Hepatocyte (in vitro differentiated cells): ENCODE results near the gene PSMF1. TPM values are rescaled to one million over a fixed set of nuclear protein-coding genes. Genes with fewer than 3 reads are reported as not detected.
"Not testable (repeated sequence)": the region's sequence is repeated elsewhere in the genome, so short reads cannot be mapped to it uniquely, and the experiment has no call there.

Experiments used
- DNase-seq: peaks from one replicate; pipeline ENCODE4 v3.0.0-alpha.2; 2016; ENCODE audit warnings: low spot score
- H2AFZ ChIP-seq: fragments of 200-600 bp; sonication (generic); 2 replicates; pipeline ENCODE4 v1.6.0; 2016; ENCODE audit warnings: antibody characterized with exemption, mild to moderate bottlenecking
- H3K27ac ChIP-seq: fragments of 200-600 bp; sonication (generic); 2 replicates; pipeline ENCODE4 v1.5.1; 2016; ENCODE audit warnings: mild to moderate bottlenecking
- H3K27me3 ChIP-seq: fragments of 200-600 bp; sonication (generic); 2 replicates; pipeline ENCODE4 v1.6.1; 2016
- H3K36me3 ChIP-seq: fragments of 200-600 bp; sonication (generic); replicated peaks from 2 replicates; pipeline ENCODE4 v1.5.1; 2016; ENCODE audit warnings: low read depth; ENCODE audit not compliant: insufficient read depth
- H3K4me1 ChIP-seq: fragments of 200-600 bp; sonication (generic); 2 replicates; pipeline ENCODE4 v1.5.1; 2016; ENCODE audit warnings: mild to moderate bottlenecking, moderate library complexity; ENCODE audit not compliant: insufficient read depth
- H3K4me2 ChIP-seq: fragments of 200-600 bp; sonication (generic); 2 replicates; pipeline ENCODE4 v1.6.0; 2016
- H3K4me3 ChIP-seq: fragments of 200-600 bp; sonication (generic); 2 replicates; pipeline ENCODE4 v1.5.1; 2016; ENCODE audit warnings: mild to moderate bottlenecking
- H3K79me2 ChIP-seq: fragments of 200-600 bp; sonication (generic); 2 replicates; pipeline ENCODE4 v1.6.0; 2017; ENCODE audit warnings: mild to moderate bottlenecking
- H3K9me2 ChIP-seq: fragments of 200-600 bp; sonication (generic); replicated peaks from 2 replicates; pipeline ENCODE4 v1.6.0; 2017; ENCODE audit warnings: mild to moderate bottlenecking; ENCODE audit not compliant: insufficient read depth
- H3K9me3 ChIP-seq: fragments of 200-600 bp; sonication (generic); 2 replicates; pipeline ENCODE4 v1.5.1; 2016; ENCODE audit warnings: low read depth, mild to moderate bottlenecking
- H4K20me1 ChIP-seq: fragments of 200-600 bp; sonication (generic); 2 replicates; pipeline ENCODE4 v1.6.0; 2016; ENCODE audit warnings: mild to moderate bottlenecking; ENCODE audit not compliant: insufficient read depth, poor library complexity, severe bottlenecking
- EZH2 ChIP-seq: fragments of 200-600 bp; sonication (generic); IDR thresholded peaks from 2 replicates; pipeline ENCODE4 v1.6.1; 2016; ENCODE audit warnings: antibody characterized with exemption, mild to moderate bottlenecking, borderline replicate concordance
- EZH2phosphoT487 ChIP-seq: fragments of 200-600 bp; sonication (generic); IDR thresholded peaks from one replicate; pipeline ENCODE4 v1.6.1; 2018; ENCODE audit warnings: antibody characterized with exemption, mild to moderate bottlenecking, low read depth, moderate library complexity; ENCODE audit not compliant: unreplicated experiment, severe bottlenecking
- WGBS: methylation state at CpG from one replicate; pipeline ENCODE4 v1.1.6; 2016; ENCODE audit warnings: low lambda C conversion rate; ENCODE audit errors: missing lambda C conversion rate; 5-methylcytosine and 5-hydroxymethylcytosine counted together
- polyA plus RNA-seq: library from polyadenylated mRNA; unstranded; fragments of >200 nt; fragmentation: Nextera tagmentation; extraction: Ambion mirVana; gene quantifications from 2 replicates; pipeline ENCODE4 v1.2.1, GENCODE V29; 2016
- total RNA-seq: library from RNA; depleted of rRNA; stranded (reverse); fragments of >200 nt; gene quantifications from 2 replicates; pipeline ENCODE4 v1.2.3, GENCODE V29; 2014
- TF ChIP-seq, protein P1 (sequence below): fragments of 200-600 bp; sonication (generic); IDR thresholded peaks from 2 replicates; pipeline ENCODE4 v1.5.1; 2016; ENCODE audit warnings: antibody characterized with exemption, mild to moderate bottlenecking; ENCODE audit not compliant: poor library complexity

PSMF1 gene
- total and polyA plus RNA-seq, 2 experiments from 2014 or later = 97.3 to 126 TPM

DNA sequence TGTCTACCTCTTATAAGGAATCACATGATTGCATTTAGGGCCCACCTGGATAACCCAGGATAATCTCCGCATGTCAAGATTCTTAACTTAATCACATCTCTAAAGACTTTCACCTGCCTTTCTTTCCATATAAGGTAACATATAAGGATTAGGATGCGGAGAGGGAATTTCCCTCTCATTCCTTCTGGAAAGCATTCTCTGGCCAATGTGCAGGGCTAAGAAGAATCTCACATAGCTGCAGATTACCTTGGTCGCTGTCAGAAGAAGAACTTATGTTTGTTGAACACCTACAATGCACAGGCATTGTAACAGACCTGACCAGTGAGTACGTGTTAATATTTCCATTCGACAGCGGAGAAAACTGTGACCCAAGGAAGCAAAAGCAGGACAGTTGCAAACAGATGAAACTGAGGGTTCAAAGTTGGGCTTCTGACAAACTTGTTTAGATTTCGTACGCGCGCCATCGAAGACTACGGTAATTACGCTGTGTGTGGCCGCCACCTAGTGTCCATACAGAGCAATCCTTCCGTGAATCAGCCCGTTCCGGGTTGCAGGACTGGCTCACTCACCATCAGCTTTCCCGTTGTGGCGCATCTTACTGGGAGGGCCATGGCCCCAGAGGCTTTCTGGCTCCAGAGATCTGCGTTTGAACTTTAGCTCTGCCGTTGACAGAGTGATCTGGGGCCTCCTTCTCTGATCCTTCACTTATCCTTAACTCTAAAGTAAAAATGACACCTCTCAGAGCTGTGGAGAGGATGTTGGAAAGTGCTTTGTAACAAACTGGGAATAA is 94.4 kb downstream of the PSMF1 start:
- Histone ChIP-seq H3K79me2 (no peaks in the 10 kb centered on the region), H2AFZ (no peak overlapping the region), H3K9me3 (no peaks in the 10 kb centered on the region), H3K9me2 (no peaks in the 10 kb centered on the region), H3K4me2 (peak overlapping the region; percentile 64), H3K27ac (no peak overlapping the region), H3K36me3 (no peaks in the 10 kb centered on the region), H4K20me1 (no peaks in the 10 kb centered on the region), H3K4me3 (no peak overlapping the region), H3K4me1 (no peaks in the 10 kb centered on the region), H3K27me3 (no peaks in the 10 kb centered on the region)
- peak; percentile 89 for DNase-seq
- TF ChIP-seq, protein P1, sequence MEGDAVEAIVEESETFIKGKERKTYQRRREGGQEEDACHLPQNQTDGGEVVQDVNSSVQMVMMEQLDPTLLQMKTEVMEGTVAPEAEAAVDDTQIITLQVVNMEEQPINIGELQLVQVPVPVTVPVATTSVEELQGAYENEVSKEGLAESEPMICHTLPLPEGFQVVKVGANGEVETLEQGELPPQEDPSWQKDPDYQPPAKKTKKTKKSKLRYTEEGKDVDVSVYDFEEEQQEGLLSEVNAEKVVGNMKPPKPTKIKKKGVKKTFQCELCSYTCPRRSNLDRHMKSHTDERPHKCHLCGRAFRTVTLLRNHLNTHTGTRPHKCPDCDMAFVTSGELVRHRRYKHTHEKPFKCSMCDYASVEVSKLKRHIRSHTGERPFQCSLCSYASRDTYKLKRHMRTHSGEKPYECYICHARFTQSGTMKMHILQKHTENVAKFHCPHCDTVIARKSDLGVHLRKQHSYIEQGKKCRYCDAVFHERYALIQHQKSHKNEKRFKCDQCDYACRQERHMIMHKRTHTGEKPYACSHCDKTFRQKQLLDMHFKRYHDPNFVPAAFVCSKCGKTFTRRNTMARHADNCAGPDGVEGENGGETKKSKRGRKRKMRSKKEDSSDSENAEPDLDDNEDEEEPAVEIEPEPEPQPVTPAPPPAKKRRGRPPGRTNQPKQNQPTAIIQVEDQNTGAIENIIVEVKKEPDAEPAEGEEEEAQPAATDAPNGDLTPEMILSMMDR = peak; percentile 86
- TF ChIP-seq EZH2 = no peak
- whole genome bisulfite sequencing = 11% methylated on average over 21 of the region's 21 CpGs

DNA sequence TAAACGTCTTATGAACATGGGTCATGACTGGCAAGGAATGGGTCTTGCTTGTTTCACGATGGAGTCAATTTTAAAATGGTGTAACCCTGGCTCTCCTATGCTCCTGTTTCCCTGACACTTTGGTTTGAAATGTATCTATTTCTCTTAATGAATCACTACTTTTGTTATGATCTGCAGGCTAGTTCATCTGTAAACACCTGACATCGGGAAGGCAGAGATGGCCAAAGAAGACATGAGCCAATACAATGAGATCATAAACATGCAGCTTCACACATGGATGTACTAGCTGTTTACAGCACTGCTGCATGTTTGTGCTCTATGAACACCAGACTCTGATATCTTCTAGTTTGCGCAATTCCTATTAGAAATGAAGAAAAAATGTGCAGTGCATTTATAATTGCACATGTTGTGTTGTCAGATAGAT is 96.4 kb downstream of the PSMF1 start:
- Histone ChIP-seq H3K79me2 (no peaks in the 10 kb centered on the region), H4K20me1 (no peaks in the 10 kb centered on the region), H3K4me3 (no peak overlapping the region), H3K9me3 (no peaks in the 10 kb centered on the region), H3K9me2 (no peaks in the 10 kb centered on the region), H2AFZ (no peak overlapping the region), H3K4me1 (no peaks in the 10 kb centered on the region), H3K36me3 (no peaks in the 10 kb centered on the region), H3K27me3 (no peaks in the 10 kb centered on the region), H3K4me2 (no peak overlapping the region), H3K27ac (no peak overlapping the region)
- DNase-seq = no peak
- TF ChIP-seq EZH2 (no peak), EZH2phosphoT487 (no peak)
- TF ChIP-seq, protein P1 = no peak
- WGBS = 92% methylated on average over 4 of the region's 4 CpGs

DNA sequence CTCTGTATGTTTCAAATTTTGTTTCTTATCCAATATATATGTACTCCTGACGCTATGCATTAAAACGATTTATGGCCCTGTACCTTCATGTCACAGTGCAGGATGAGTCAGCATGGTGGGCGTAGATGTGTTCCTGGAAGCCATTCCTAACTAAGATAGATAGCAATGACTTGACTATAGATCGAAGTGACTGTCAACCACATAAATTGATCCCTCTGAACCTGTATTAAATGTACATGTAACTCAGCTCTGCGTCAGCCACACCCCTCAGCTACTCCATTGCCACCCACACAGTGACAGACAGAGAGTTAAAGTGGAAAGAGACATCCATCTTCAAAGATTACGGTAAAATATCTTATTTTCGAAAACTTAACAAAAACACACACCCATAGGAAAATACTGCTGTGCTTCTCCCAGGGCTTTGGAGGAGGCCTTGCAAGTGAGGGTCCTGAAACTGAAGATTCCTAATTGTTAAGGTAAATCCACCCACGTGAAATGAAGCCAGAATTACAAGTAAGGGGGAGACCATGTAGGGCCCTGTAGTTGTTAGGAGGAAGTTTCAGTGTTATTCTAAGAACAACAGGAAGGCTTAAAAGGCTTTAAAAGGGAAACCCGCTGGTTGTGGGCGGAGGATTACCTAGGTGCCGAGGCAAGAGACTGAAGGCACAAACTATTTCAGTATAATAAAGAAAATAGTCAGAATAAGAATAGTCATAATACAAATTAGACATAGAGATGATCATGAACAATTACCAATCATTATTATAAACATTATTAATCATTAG is 97.2 kb downstream of the PSMF1 start:
- DNase-seq = no peak
- no peaks in the 10 kb centered on the region for H3K9me3 ChIP-seq
- no peak for TF ChIP-seq EZH2phosphoT487
- no peak for TF ChIP-seq EZH2
- TF ChIP-seq, protein P1 = no peak
- H4K20me1 ChIP-seq = no peaks in the 10 kb centered on the region
- no peaks in the 10 kb centered on the region for H3K36me3 ChIP-seq
- H2AFZ ChIP-seq = no peak overlapping the region
- no peaks in the 10 kb centered on the region for H3K4me1 ChIP-seq
- no peaks in the 10 kb centered on the region for H3K79me2 ChIP-seq
- no peaks in the 10 kb centered on the region for H3K27me3 ChIP-seq
- no peak overlapping the region for H3K4me2 ChIP-seq
- H3K4me3 ChIP-seq = no peak overlapping the region
- WGBS = 84% methylated on average over 11 of the region's 11 CpGs
- H3K9me2 ChIP-seq = no peaks in the 10 kb centered on the region
- H3K27ac ChIP-seq = no peak overlapping the region

DNA sequence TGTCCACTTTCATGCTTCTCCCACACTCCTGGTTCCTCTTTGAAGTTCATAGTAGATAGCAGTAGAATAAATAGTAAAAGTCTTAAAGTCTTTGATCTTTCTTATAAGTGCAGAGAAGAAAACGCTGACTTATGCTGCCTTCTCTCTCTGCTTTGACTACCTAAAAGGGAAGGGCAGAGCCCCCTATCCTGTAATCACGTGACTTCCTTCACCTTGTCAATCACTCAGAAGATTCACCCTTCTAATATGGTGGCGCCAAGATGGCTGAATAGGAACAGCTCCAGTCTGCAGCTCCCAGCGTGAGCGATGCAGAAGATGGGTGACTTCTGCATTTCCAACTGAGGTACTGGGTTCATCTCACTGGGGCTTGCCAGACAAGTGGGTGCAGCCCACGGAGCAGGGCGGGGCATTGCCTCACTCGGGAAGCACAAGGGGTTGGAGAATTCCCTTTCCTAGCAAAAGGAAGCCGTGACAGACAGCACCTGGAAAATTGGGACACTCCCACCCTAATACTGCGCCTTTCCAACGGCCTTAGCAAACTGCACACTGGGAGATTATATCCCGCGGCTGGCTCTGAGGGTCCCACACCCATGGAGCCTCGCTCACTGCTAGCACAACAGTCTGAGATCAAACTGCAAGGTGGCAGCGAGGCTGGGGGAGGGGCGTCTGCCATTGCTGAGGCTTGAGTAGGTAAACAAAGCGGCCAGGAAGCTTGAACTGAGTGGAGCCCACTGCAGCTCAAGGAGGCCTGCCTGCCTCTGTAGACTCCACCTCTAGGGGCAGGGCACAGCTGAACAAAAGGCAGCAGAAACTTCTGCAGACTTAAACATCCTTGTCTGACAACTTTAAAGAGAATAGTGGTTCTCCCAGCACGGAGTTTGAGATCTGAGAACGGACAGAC is 98.4 kb downstream of the PSMF1 start:
- H3K79me2 ChIP-seq, H3K9me3 ChIP-seq, H3K9me2 ChIP-seq, H4K20me1 ChIP-seq, H3K4me1 ChIP-seq, H3K27me3 ChIP-seq, H3K4me3 ChIP-seq, DNase-seq, H3K36me3 ChIP-seq, H3K27ac ChIP-seq, H3K4me2 ChIP-seq, H2AFZ ChIP-seq: not testable (repeated sequence)
- 78% methylated on average over 19 of the region's 19 CpGs for WGBS
